K562 (cell line): ENCODE data around the gene MARCHF3. TPM values are rescaled to one million over a fixed set of nuclear protein-coding genes. Genes with fewer than 3 reads are reported as not detected.

Experiments used
- ARID3A ChIP-seq: IDR thresholded peaks from 2 replicates; pipeline ENCODE4 v1.6.1; 2012; ENCODE audit warnings: low read depth, low read length, improper control_type of control experiment, borderline replicate concordance
- CBFA2T2 ChIP-seq: fragments of 450-650 bp; conservative IDR thresholded peaks from 2 replicates; pipeline ENCODE4 v1.6.1; 2017; ENCODE audit warnings: mild to moderate bottlenecking
- CBFB ChIP-seq: sonication (generic); formaldehyde crosslinking; IDR thresholded peaks from 2 replicates; pipeline ENCODE4 v1.4.0; 2020; ENCODE audit warnings: mild to moderate bottlenecking, missing genetic modification reagents
- CBX8 ChIP-seq: fragments of 200-600 bp; sonication (generic); IDR thresholded peaks from 2 replicates; pipeline ENCODE4 v1.6.1; 2012; ENCODE audit warnings: borderline replicate concordance, mixed run types, low read depth, mild to moderate bottlenecking, moderate library complexity, mixed read lengths, low read length, control low read depth, inconsistent platforms; ENCODE audit not compliant: poor library complexity, severe bottlenecking; ENCODE audit errors: extremely low read depth
- CTCF ChIP-seq, 3 experiments: IDR thresholded peaks in 2 of 3; conservative IDR thresholded peaks in 1 of 3; 2 replicates each; pipeline ENCODE4 v1.5.1; 2011 to 2012; ENCODE audit warnings: low read length in 3 of 3, mild to moderate bottlenecking in 3 of 3, control low read depth in 2 of 3, improper control_type of control experiment in 1 of 3, inconsistent platforms in 1 of 3, low read depth in 1 of 3, mixed read lengths in 1 of 3, moderate library complexity in 1 of 3; ENCODE audit not compliant: insufficient read depth in 2 of 3
- ETV1 ChIP-seq: fragments of 450-650 bp; conservative IDR thresholded peaks from 2 replicates; pipeline ENCODE4 v1.6.1; 2016; ENCODE audit warnings: missing genetic modification characterization, control low read depth, low read depth, missing compliant biosample characterization
- FOXK2 ChIP-seq, 2 experiments: fragments of 450-650 bp; IDR thresholded peaks in 1 of 2; conservative IDR thresholded peaks in 1 of 2; 2 replicates each; pipeline ENCODE4 v1.6.1; 2016; ENCODE audit warnings: low read depth in 2 of 2, mild to moderate bottlenecking in 1 of 2
- GABPB2 ChIP-seq: fragments of 250-450 bp; sonication (Bioruptor Pico); conservative IDR thresholded peaks from 2 replicates; pipeline ENCODE4 v1.5.1; 2021; ENCODE audit warnings: mild to moderate bottlenecking
- GATA2 ChIP-seq: sonication (generic); formaldehyde crosslinking; IDR thresholded peaks from 2 replicates; pipeline ENCODE4 v1.4.0; 2020; ENCODE audit warnings: mild to moderate bottlenecking, missing genetic modification reagents
- LCOR ChIP-seq: sonication (generic); formaldehyde crosslinking; IDR thresholded peaks from 2 replicates; pipeline ENCODE4 v1.8.0; 2022; ENCODE audit warnings: mild to moderate bottlenecking, missing genetic modification reagents
- NCOR1 ChIP-seq: fragments of 450-650 bp; IDR thresholded peaks from 2 replicates; pipeline ENCODE4 v1.6.1; 2016; ENCODE audit warnings: mild to moderate bottlenecking, moderate library complexity
- NFE2 ChIP-seq: IDR thresholded peaks from 2 replicates; pipeline ENCODE4 v1.6.1; 2014; ENCODE audit warnings: antibody characterized with exemption, low read depth
- NONO ChIP-seq, 2 experiments: fragments of 200-400 bp in 1 of 2; fragments of 450-650 bp in 1 of 2; formaldehyde crosslinking in 1 of 2; IDR thresholded peaks; 2 replicates each; pipeline ENCODE4 v1.6.1; 2017; ENCODE audit warnings: low read depth in 2 of 2, mild to moderate bottlenecking in 2 of 2, moderate library complexity in 2 of 2, low read length in 1 of 2
- NR3C1 ChIP-seq: sonication (generic); formaldehyde crosslinking; IDR thresholded peaks from 2 replicates; pipeline ENCODE4 v1.8.1; 2022; ENCODE audit warnings: missing genetic modification reagents
- PATZ1 ChIP-seq: fragments of 250-450 bp; sonication (Bioruptor Pico); IDR thresholded peaks from 2 replicates; pipeline ENCODE4 v1.5.0; 2020; ENCODE audit warnings: mild to moderate bottlenecking, borderline replicate concordance
- RBFOX2 ChIP-seq: fragments of 200-400 bp; formaldehyde crosslinking; IDR thresholded peaks from 2 replicates; pipeline ENCODE4 v1.6.1; 2017; ENCODE audit warnings: low read depth, mild to moderate bottlenecking, low read length, moderate library complexity
- RHOXF2B ChIP-seq: fragments of 250-450 bp; sonication (Bioruptor Pico); conservative IDR thresholded peaks from 2 replicates; pipeline ENCODE4 v1.5.1; 2021
- SMAD4 ChIP-seq: fragments of 250-450 bp; sonication (Bioruptor Pico); conservative IDR thresholded peaks from 2 replicates; pipeline ENCODE4 v1.8.0; 2021; ENCODE audit warnings: inconsistent platforms, mild to moderate bottlenecking, moderate library complexity
- ZBTB17 ChIP-seq: fragments of 450-650 bp; formaldehyde crosslinking; IDR thresholded peaks from 2 replicates; pipeline ENCODE4 v1.4.0; 2020; ENCODE audit warnings: mild to moderate bottlenecking
- ZC3H8 ChIP-seq: fragments of 450-650 bp; IDR thresholded peaks from 2 replicates; pipeline ENCODE4 v1.6.1; 2017
- ZNF121 ChIP-seq: sonication (generic); formaldehyde crosslinking; conservative IDR thresholded peaks from 2 replicates; pipeline ENCODE4 v1.8.0; 2022; ENCODE audit warnings: missing genetic modification reagents
- ZNF133 ChIP-seq: fragments of 250-450 bp; sonication (Bioruptor Pico); IDR thresholded peaks from 2 replicates; pipeline ENCODE4 v1.4.0; 2020; ENCODE audit warnings: mild to moderate bottlenecking
- ZNF431 ChIP-seq: sonication (generic); formaldehyde crosslinking; IDR thresholded peaks from 2 replicates; pipeline ENCODE4 v1.8.0; 2022; ENCODE audit warnings: mild to moderate bottlenecking, missing genetic modification reagents
- ZNF707 ChIP-seq: fragments of 250-450 bp; sonication (Bioruptor Pico); conservative IDR thresholded peaks from 2 replicates; pipeline ENCODE4 v1.8.0; 2022; ENCODE audit warnings: inconsistent platforms, mild to moderate bottlenecking, moderate library complexity
- polyA plus RNA-seq, 8 experiments: library from polyadenylated mRNA; depleted of rRNA in 4 of 8; stranded (reverse) in 5 of 8; unstranded in 3 of 8; fragments of >200 nt; fragmentation: Nextera tagmentation in 2 of 8; fragmentation: Illumina TruSeq in 1 of 8; extraction: Ambion mirVana in 2 of 8; extraction: Trizol in 1 of 8; gene quantifications; 2 replicates each; pipeline versions ENCODE4 v1.2.1 to v1.2.3, GENCODE V29; 2011 to 2014; ENCODE audit warnings: inconsistent platforms in 1 of 8, missing spikeins in 1 of 8
- total RNA-seq, 7 experiments: library from RNA; depleted of rRNA in 6 of 7; stranded (reverse); fragments of >200 nt in 6 of 7; fragmentation: Illumina TruSeq in 2 of 7; extraction: Trizol in 2 of 7; gene quantifications; 2 replicates each; pipeline versions ENCODE4 v1.2.1 to v1.2.3, GENCODE V29; 2011 to 2021; ENCODE audit warnings: low replicate concordance in 1 of 7

Gene MARCHF3
- total and polyA plus RNA-seq, 9 of the 15 experiments (the other 6 are each of a cell fraction or from before 2014, with no cell fraction given) = 5.6 to 37.4 (median 16.5) TPM

- TF ChIP-seq PATZ1 = no peak
- peak; percentile 92 for TF ChIP-seq GATA2 (CRISPR knock-in tag)
- no peak for TF ChIP-seq RHOXF2B (CRISPR knock-in tag)
- no peak for TF ChIP-seq CTCF (IDR thresholded peaks at IDR 0.05 in 2 of 3, conservative IDR thresholded peaks at IDR 0.05 in 1 of 3; ENCODE audit: insufficient read depth in 2 of 3, low read depth in 1 of 3, low read length in 3 of 3)
- TF ChIP-seq ZNF707 (CRISPR knock-in tag) = no peak
- TF ChIP-seq CBFB (CRISPR knock-in tag) = no peak
- no peak for TF ChIP-seq ZNF121
- TF ChIP-seq ZNF133 (CRISPR knock-in tag) = no peak
- TF ChIP-seq NCOR1 = peak; percentile 99
- TF ChIP-seq ARID3A = peak; percentile 81; the same call in 1 of the 2 replicates
- peak; percentile 97 for TF ChIP-seq SMAD4
- 0 out of 2 replicates have a peak, but pooled peaks have one; percentile 84 for TF ChIP-seq LCOR (CRISPR knock-in tag)
- TF ChIP-seq FOXK2 (conservative IDR thresholded peaks at IDR 0.05 in 1 of 2, IDR thresholded peaks at IDR 0.05 in 1 of 2; ENCODE audit: low read depth in 2 of 2) = peak; percentile 82 to 84
- no peak for TF ChIP-seq RBFOX2
- TF ChIP-seq GABPB2 = no peak
- no peak for TF ChIP-seq NR3C1 (CRISPR knock-in tag)
- no peak for TF ChIP-seq ZC3H8
- TF ChIP-seq ZBTB17 (CRISPR knock-in tag) = 0 out of 2 replicates have a peak, but pooled peaks have one; percentile 26
- TF ChIP-seq NONO (IDR thresholded peaks at IDR 0.05; ENCODE audit: low read depth in 2 of 2, low read length in 1 of 2) = peak in 1 of 2 experiments; percentile 59; a peak in 1 of 4 replicates
- 0 out of 2 replicates have a peak, but pooled peaks have one; percentile 51 for TF ChIP-seq ZNF431 (CRISPR knock-in tag)
- peak; percentile 98 for TF ChIP-seq ETV1 (tag)
- no peak for TF ChIP-seq CBX8
- TF ChIP-seq CBFA2T2 = peak; percentile 99
- peak; percentile 90 for TF ChIP-seq NFE2
These were observed 146.0 kb downstream of the MARCHF3 start (continued) for GRCh38 chr5:126884269-126884819.
